SU-DHL-6 (cell line): Measurements from ENCODE around the gene DLG3.

ENCODE experiments used
- H2AFZ ChIP-seq: fragments of 200-600 bp; sonication (generic); 2 replicates; pipeline ENCODE4 v1.6.1; 2014; ENCODE audit warnings: low read depth, mild to moderate bottlenecking, moderate library complexity, mixed read lengths, antibody characterized with exemption, low read length; ENCODE audit not compliant: severe bottlenecking
- H3F3A ChIP-seq: fragments of 200-600 bp; shearing (Covaris generic); 2 replicates; pipeline ENCODE4 v1.6.0; 2016; ENCODE audit warnings: antibody characterized with exemption, mild to moderate bottlenecking; ENCODE audit not compliant: insufficient read depth
- H3K27ac ChIP-seq: fragments of 200-600 bp; sonication (generic); 2 replicates; pipeline ENCODE4 v1.5.1; 2016; ENCODE audit warnings: low read depth, mild to moderate bottlenecking, low read length, moderate library complexity, mixed read lengths
- H3K27me3 ChIP-seq: fragments of 200-600 bp; sonication (generic), shearing (Covaris generic); 2 replicates; pipeline ENCODE4 v1.6.0; 2014; ENCODE audit warnings: mild to moderate bottlenecking, low read length
- H3K36me3 ChIP-seq: fragments of 200-600 bp; sonication (generic); 2 replicates; pipeline ENCODE4 v1.6.1; 2014; ENCODE audit warnings: mild to moderate bottlenecking, low read length, mixed read lengths
- H3K4me2 ChIP-seq: fragments of 300-600, 200-600 bp; shearing (Covaris generic), sonication (generic); 2 replicates; pipeline ENCODE4 v1.6.0; 2014; ENCODE audit warnings: low read length, low read depth, mild to moderate bottlenecking; ENCODE audit not compliant: poor library complexity, severe bottlenecking
- H3K4me3 ChIP-seq: fragments of 200-600 bp; sonication (generic); 2 replicates; pipeline ENCODE4 v1.5.1; 2014; ENCODE audit warnings: antibody characterized with exemption, low read length, mild to moderate bottlenecking, mixed read lengths; ENCODE audit not compliant: insufficient read depth, poor library complexity, severe bottlenecking
- H3K79me2 ChIP-seq: fragments of 200-600 bp; sonication (generic); 2 replicates; pipeline ENCODE4 v1.6.1; 2014; ENCODE audit warnings: mild to moderate bottlenecking, low read length, moderate library complexity; ENCODE audit not compliant: insufficient read depth
- H3K9ac ChIP-seq: fragments of 200-600 bp; sonication (generic); 2 replicates; pipeline ENCODE4 v1.7.0; 2014; ENCODE audit warnings: mild to moderate bottlenecking, low read length
- H3K9me2 ChIP-seq: fragments of 200-600 bp; sonication (generic); replicated peaks from 2 replicates; pipeline ENCODE4 v1.6.1; 2014; ENCODE audit warnings: low read length; ENCODE audit not compliant: insufficient read depth
- H3K9me3 ChIP-seq: fragments of 200-600 bp; sonication (generic); 2 replicates; pipeline ENCODE4 v1.6.1; 2014; ENCODE audit warnings: low read length, mixed read lengths; ENCODE audit not compliant: insufficient read depth
- H4K20me1 ChIP-seq: fragments of 200-600 bp; sonication (generic); 2 replicates; pipeline ENCODE4 v1.6.1; 2014; ENCODE audit warnings: low read depth, mild to moderate bottlenecking, antibody characterized with exemption, low read length, moderate library complexity, mixed read lengths
- CTCF ChIP-seq: fragments of 200-600 bp; sonication (generic); IDR thresholded peaks from one replicate; pipeline ENCODE4 v1.5.1; 2017; ENCODE audit warnings: antibody characterized with exemption, mild to moderate bottlenecking, low read length, moderate library complexity; ENCODE audit not compliant: insufficient read depth, poor library complexity, severe bottlenecking
- EZH2phosphoT487 ChIP-seq: fragments of 200-600 bp; sonication (generic), shearing (Covaris generic); conservative IDR thresholded peaks from 2 replicates; pipeline ENCODE4 v1.6.1; 2018; ENCODE audit warnings: mild to moderate bottlenecking, antibody characterized with exemption, low read length, moderate library complexity, mixed read lengths

Gene DLG3

GRCh38 chrX:70481471-70482270 lies 37.0 kb downstream of the DLG3 start:
- TF ChIP-seq CTCF = no peak
- no peak for TF ChIP-seq EZH2phosphoT487
- H3K9me2 ChIP-seq = no peaks in the 10 kb centered on the region
- H3K27ac ChIP-seq = no peak overlapping the region
- no peak overlapping the region for H3K9ac ChIP-seq
- no peak overlapping the region for H3K4me2 ChIP-seq
- no peak overlapping the region for H3K4me3 ChIP-seq
- H3K79me2 ChIP-seq = no peaks in the 10 kb centered on the region
- H3K9me3 ChIP-seq = no peaks in the 10 kb centered on the region
- no peaks in the 10 kb centered on the region for H3F3A ChIP-seq
- no peaks in the 10 kb centered on the region for H4K20me1 ChIP-seq
- H3K36me3 ChIP-seq = no peaks in the 10 kb centered on the region
- H2AFZ ChIP-seq = no peak overlapping the region
- H3K27me3 ChIP-seq = no peaks in the 10 kb centered on the region

GRCh38 chrX:70482300-70482699 lies 37.7 kb downstream of the DLG3 start:
- H3K4me2 ChIP-seq = no peak overlapping the region
- H3K27me3 ChIP-seq = no peaks in the 10 kb centered on the region
- no peak overlapping the region for H3K9ac ChIP-seq
- no peak for TF ChIP-seq CTCF
- no peaks in the 10 kb centered on the region for H3K9me3 ChIP-seq
- H3K9me2 ChIP-seq = no peaks in the 10 kb centered on the region
- H2AFZ ChIP-seq = no peak overlapping the region
- H3K4me3 ChIP-seq = no peak overlapping the region
- H3K27ac ChIP-seq = no peak overlapping the region
- H3F3A ChIP-seq = no peaks in the 10 kb centered on the region
- no peaks in the 10 kb centered on the region for H4K20me1 ChIP-seq
- no peaks in the 10 kb centered on the region for H3K36me3 ChIP-seq
- H3K79me2 ChIP-seq = no peaks in the 10 kb centered on the region

GRCh38 chrX:70485466-70485865 lies 40.8 kb downstream of the DLG3 start:
- Histone ChIP-seq H3K9ac (no peak overlapping the region), H3K4me3 (no peak overlapping the region), H3K36me3 (no peaks in the 10 kb centered on the region), H3K27ac (no peak overlapping the region), H3K27me3 (no peaks in the 10 kb centered on the region), H3K4me2 (no peak overlapping the region), H4K20me1 (no peaks in the 10 kb centered on the region), H3K9me3 (no peaks in the 10 kb centered on the region), H2AFZ (no peak overlapping the region), H3K9me2 (no peaks in the 10 kb centered on the region), H3F3A (no peaks in the 10 kb centered on the region), H3K79me2 (no peaks in the 10 kb centered on the region)
- TF ChIP-seq EZH2phosphoT487 (no peak), CTCF (no peak)
